NCI-H526 treated with DMSO at 0.1 percent for 48 hours (cell line): ENCODE measurements around the gene NR1H2.
"Not testable (repeated sequence)": the region's sequence is repeated elsewhere in the genome, so short reads cannot be mapped to it uniquely, and the experiment has no call there.

Experiments
- DNase-seq: peaks from one replicate; lab custom pipeline; 2025; lab: John Stamatoyannopoulos, UW

NR1H2 gene

DNA sequence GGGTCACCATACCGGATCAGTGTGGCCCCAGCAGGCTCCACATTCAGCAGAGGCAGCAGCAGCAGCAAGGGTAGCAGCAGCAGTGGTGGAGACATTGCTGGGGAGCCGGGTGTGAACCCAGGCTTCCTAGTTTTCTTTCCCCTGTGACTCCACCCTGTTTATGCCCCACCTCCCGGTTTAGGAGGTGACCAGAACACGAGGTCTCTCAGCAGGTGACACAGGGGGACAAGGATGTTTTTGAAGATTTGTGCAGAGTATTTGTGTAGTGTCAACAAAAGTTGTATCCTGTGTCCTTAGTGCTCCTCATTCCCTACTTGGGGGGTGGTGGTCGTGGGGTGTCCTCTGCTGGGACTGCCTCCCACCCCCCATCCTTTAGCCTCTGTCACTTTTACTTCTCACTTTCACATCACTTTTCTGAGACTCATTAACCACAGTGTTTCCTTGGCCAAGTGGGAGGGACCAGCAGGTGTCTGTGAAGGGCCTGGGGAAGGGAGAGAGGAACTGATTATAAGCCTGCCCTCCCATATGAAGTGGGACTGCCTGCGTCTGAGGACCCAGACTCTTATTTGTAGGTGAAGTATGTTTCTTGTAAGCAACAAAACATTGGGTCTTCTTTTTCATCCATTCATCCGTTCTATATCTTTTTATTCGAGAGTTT is 31.5 kb upstream of the NR1H2 start:
- no peak for DNase-seq

DNA sequence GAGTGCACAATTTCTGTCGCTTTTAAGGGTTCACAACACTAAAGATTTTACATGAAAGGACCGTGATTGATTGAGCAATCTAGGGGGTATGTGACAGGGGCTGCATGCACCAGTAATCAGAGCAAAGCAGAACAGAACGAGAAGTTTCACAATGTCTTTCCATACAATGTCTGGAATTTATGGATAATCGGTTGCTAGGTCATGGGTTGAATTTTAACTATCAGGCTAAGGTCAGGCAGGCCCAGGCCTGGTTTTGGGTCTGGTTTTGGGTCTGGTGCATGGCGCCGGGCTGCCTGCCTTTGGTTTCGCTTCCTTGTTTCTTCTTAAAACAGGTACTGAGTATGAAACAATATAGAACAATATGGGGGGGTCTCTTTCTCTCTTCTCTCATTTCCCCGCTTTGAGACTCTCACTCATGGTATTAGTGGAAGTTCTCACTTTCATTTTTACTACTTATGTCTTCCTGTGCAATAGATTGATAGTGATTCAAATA is 29.1 kb upstream of the NR1H2 start:
- not testable (repeated sequence) for DNase-seq

DNA sequence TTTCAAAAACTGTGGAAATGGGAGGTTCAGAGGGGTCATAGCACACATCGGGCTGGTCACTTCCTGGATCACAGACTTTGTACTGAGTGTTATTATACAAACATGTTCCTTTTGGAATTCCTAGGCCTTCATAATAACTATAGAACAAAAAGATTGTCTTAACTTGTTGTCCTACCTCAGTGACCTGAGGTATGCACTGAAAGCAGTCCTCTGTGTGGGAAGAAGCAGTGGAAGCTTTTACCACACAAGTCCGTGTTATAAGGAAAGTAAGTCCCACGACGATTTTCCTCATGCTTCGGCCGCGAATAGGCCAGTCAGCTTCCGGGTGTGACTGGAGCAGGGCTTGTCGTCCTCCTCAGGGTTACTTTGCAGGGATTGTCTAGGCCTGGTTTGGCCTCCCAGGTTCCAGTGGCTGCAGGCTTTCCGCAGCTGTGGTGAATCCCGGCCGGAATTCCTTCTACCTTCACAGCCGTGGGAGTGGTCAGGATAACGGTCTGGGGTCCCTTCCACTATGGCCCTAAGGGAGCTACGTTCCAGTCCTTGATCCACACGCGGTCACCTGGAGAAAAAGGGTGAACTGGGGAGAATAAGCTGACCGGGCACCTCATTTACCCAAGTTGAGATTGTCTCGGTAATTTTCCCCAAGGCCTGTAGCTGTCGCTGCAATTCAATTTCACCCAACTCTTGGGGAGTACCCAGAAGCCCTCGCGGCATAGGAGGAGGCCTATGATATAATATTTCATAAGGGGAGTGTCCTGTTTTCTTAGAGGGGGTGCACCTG is 26.8 kb upstream of the NR1H2 start:
- no peak for DNase-seq

DNA sequence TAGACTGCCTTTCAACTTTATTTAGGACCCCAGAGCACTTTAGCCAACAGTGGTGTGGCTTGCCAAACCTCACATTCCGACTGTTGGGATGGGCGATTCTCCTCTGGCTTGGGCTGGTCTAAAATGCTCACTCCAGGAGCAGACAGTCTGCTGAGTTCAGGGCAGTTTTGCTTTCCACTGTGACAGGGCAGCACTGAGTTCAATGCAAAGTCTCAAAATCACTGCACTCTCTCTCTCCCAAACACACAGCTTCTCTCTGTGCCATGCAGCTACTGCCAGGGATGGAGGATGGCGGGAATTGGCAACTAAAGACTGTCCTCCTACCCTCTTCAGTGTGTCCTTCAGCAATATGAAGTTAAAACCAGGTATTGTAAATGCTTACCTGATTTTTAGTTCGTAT is 24.0 kb upstream of the NR1H2 start:
- no peak for DNase-seq

DNA sequence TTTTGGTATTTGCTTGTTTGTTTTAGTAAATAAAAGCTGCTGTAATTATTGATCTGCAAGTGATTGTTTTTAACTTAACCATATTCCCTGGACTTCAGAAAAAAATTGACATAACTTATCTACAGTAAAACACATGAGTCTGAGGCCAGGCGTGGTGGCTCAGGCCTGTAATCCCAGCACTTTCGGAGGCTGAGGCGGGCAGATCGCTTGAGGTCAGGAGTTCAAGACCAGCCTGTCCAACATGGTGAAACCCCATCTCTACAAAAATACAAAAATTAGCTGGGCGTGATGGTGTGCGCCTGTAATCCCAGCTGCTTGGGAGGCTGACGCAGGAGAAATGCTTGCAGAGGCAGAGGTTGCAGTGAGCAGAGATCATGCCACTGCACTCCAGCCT is 22.8 kb upstream of the NR1H2 start:
- DNase-seq: not testable (repeated sequence)

DNA sequence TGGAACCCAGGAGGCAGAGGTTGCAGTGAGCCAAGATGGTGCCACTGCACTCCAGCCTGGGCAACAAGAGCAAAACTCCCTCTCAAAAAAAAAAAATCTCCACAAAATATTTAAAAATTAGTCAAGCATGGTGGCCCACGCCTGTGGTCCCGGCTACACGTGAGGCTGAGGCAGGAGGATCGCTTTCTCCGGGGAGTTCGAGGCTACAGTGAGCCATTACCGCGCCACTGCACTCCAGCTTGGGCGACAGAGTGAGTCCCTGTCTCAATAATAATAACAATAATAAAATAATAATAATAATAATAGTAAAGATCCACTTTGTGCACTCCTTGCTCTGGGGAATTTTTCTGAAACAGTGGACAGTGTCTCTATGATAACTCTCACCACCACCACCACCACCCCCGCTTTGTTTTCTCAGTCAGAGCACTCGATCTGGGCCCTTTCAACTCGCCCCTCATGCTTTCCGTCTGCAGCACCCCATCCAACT is 19.5 kb upstream of the NR1H2 start:
- DNase-seq: no peak

DNA sequence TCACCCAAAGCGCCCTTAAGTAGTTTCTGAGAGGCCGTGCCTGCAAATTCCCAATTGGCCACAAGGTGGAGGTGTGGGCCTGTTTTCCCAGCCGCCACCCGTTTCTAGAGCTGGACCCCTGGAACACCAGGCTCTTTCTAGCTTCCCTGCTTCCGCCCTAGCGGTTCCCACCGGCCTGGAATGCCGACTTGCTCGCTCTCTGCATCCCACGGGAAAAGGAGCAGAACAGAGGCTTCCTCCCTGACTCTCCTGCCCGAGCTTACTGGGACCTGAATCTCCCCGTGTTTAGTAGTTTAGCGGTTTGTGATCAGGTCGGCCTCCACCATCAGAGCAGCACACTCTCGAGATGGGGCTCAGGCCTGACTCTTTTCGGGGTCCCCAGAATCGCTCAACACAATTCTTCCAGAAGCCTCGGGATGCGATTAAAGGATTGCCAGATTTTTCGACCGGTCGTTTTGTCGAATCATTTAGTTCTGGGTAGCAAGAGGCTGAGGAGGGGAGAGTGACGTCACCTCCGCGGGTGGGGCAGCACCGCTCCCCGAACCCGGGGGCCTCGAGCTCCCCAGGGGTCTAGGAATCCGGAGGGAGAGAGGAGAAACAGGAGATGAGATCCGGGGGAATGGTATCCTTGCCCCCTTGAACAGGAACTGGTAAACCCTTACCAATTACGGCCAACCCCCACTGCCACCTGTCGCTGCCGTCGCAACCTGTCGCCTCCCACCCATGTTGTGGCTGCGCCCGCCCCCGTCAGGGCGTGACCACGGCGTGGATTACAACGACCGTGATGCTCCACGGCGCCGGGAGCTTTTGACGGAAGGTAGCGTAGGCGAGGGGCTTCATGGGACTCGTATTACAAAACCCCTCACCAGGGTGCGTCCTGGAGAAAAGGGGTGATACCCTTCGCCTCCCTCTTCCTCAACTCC is 18.8 kb upstream of the NR1H2 start:
- DNase-seq: peak; percentile 42

DNA sequence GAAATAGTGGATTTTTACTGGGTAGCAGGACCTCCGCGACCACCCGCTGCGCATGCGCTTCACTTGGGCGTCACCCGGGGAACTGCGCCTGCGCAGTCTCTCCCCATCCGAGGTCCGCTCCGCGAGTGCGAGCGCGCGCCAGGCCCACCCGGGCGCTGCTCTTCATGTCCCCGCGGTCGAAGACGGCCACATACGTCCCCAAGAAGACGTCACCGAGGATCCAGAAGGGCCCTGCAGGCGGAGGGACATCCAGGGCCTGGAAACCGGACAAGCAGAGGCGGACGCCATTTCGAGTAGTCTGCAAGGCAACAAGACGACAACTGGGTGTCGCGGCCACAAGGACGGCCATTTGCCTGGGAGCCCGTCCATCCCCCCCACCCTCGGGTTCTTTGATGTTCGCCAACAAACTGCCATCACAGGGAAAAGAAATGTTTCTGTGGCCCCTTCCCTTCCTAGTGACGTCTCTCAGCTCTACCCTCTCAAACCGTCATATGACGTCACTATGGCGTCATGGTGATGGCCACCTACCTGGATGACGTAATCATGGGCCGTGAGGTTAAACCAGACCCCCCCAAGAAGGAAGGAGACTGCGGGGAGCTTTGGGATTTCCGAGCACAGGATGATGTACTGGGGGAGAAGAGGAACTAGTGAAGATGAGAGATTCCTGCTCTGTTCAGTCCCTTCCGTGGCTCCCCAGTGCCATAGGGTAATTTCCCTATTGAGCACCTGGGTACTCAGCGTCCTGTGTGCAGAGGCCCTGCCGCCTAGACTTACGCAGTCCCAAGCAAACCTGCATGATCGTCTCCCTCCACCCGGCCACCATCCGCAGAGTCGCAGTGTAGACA is 17.6 kb upstream of the NR1H2 start:
- no peak for DNase-seq

DNA sequence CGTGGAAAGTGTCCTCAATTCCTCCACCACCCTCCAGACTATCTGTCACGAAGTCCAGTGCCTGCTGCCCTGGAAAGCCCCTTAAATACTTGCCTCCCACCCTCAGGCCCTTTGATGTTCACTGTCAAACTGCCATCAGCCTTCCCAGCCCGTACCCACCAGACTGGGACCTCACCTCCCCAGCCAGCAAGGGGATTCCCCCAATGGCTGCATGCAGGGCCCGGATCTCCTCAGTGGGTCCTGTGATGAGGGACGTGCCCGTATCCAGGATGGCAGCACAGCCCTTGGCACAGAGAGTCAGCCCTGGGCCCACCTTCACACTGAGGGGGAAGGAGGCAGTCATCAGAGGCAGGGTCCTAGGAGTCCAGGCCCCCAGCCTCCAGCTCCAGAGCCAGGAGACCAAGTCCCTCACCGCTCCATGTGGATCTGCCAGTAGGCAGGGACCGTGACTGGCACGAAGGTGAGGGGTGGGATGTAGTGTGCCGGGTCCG is 16.9 kb upstream of the NR1H2 start:
- no peak for DNase-seq

DNA sequence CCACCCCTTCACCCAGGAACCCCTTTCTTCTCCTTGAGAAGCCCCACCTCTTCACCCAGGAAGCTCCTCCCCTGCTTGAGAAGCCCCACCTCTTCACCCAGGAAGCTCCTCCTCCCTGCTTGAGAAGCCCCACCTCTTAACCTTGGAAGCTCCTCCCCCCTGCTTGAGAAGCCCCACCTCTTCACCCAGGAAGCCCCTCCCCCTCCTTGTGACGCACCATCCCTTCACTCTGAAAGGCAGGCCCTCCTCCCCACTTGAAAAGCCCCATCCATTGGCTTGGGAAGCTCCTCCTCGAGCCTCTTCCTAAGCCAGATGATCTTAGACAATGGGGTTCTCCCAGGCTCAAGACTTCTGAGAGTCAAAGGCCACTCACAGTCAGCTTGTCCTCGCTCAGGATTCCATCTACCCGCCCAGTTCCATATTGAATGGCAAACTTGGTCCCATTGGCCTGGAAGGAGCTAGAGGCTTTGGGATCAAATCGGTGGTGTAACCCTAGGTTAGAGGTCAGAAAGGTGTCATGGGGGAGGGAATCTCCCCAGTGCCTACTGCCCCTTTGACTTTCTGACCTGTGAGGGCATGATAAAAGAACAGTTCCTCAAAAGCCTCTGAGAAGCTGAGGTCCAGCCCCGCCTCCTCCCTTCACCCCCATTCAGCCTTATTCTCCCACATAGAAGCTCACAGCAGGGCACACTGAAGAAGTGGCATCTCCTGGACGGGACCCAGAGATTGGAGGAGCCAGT is 14.8 kb upstream of the NR1H2 start:
- no peak for DNase-seq

DNA sequence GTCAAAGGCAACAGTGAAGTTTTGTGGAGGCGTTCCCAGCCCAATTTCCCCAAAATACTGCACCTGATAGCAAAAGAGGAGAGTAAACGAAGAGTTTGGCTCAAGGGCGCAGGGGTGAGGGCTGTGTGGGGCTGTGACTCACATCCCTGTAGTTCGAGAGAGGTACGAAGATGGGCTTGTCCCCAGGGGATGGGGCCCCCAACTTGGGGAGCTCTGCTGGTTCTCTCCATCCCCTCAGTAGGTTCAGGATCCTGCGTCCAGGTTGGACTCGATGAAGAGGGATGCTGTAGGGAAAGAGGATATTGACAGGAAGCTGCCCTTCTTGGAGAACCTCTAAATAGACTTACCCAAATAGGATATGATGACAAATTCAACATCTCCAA is 14.2 kb upstream of the NR1H2 start:
- no peak for DNase-seq

DNA sequence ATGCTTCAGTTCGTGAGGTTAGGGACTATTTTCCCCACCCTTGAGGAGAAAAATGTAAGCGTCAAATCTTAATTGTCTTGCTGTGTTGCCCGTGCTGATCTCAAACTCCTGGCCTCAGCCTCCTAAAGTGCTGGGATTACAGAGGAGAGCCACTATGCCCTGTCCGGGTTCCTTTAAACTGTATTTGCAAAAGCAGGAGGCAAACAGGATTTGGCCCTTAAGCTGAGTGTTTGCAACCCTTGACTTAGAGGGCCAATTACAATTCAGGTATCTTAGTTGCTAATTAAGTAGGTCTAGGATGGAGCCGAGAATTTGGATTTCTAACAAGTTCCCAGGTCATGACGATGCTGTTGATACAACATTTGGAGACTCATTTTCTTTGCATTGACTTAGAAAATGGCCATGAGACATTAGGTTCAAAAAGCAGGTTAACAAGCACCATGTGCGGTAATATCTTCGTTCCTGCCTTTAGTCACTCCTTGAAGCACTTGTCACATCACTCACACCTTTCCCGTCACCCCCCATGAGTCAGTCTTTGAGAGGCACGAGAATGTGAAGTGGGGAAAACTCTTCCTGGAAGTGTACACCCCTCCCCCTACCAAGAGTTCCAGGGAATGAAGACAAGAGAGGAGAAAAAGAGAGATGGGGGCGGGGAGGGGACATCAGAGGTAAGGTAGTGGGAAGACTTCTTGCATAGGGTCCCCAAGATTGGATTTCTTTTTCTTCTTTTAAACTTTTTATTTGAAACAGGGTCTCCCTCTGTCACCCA is 13.4 kb upstream of the NR1H2 start:
- no peak for DNase-seq

DNA sequence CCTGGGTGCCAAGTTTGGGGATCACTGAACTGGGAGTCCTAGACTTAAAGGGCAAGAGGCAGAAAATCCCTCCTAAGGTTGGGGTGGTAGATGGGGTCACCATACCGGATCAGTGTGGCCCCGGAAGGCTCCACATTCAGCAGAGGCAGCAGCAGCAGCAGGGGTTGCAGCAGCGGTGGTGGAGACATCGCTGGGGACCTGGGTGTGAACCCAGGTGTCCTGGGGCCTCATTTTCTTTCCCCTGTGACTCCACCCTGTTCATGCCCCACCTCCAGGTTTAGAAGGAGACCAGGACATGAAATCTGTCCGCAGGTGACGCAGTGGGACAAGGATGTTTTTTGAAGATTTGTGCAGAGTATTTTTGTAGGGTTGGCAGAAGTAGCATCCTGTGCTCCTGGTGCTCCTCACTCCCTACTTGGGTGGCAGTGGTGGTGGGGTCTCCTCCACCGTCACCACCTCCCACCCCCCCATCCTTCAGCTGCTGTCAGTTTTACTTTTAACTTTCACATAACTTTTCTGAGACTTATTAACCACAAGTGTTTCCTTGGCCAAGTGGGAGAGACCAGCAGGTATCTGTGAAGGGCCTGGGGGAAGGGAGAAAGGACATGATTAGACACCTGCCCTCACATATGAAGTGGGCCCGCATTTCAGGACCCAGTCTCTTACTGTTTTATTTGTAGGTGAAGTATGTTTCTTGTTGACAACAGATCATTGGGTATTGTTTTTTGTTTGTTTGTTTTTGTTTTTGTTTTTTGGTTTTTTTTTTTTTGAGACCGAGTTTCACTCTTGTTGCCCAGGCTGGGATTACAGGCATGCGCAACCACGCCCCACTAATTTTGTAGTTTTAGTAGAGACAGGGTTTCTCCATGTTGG is 10.6 kb upstream of the NR1H2 start, which contains the start of gene NAPSA:
NAPSA (minus strand) TSS at position 206 of the 873 bp plus-strand sequence; CDS start at position 188, 18 bp downstream.
- no peak for DNase-seq

DNA sequence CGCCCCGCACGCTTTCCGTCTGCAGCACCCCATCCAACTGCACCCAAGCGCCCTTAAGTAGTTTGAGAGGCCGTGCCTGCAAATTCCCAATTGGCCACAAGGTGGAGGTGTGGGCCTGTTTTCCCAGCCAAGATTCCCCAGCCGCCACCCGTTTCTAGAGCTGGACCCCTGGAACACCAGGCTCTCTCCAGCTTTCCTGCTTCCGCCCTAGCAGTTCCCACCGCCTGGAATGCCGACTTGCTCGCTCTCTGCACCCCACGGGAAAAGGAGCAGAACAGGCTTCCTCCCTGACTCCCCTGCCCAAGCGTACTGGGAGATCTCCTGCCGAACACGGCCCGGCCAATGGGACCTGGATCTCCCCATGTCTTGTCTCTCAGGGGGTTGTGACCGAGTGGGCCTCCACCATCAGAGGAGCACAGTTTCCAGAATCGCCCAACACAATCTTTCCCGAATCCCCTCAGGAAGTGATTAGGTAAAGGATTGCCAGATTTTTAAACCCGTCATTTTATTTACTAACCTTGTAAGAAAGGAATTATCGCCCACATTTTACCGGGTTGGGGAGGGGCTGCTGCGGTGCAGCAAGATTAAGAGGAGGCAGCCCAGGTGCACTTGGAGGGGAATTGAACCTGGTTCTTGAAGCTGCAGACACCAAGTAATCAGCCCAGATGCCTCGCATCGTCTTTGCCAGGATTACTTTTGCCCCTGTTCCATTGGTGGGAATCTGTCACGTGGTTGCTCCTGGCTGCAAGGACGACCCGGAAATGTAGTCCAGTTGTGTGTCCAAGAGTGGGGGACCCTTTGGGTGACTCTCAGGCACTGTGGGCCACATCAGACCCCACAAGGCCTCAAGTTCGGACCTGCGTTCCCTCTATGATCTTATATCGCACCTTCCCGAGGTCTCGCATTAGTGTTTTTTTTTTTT is 7.3 kb upstream of the NR1H2 start:
- peak; percentile 69 for DNase-seq

DNA sequence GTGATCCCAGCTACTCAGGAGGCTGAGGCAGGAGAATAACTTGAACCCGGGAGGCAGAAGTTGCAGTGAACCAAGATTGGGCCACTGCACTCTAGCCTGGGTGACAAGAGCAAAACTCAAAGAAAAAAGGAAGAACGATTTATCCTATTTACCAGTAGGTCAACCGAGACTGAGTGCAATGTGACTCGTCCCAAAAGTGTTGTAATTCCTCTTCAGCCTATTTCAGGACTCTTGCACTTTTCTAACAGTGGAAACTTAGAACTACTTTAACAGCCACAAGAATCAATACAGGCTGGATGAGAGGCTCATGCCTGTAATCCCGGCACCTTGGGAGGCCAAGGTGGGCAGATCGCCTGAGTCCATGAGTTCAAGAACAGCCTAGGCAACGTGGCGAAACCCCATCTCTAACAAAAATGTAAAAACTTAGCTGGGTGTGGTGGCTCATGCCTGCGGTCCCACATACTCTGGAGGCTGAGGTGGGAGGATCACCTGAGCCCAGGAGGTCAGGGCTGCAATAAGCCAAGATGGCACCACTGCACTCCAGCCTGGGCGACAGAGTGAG is 4.3 kb upstream of the NR1H2 start:
- DNase-seq: no peak

DNA sequence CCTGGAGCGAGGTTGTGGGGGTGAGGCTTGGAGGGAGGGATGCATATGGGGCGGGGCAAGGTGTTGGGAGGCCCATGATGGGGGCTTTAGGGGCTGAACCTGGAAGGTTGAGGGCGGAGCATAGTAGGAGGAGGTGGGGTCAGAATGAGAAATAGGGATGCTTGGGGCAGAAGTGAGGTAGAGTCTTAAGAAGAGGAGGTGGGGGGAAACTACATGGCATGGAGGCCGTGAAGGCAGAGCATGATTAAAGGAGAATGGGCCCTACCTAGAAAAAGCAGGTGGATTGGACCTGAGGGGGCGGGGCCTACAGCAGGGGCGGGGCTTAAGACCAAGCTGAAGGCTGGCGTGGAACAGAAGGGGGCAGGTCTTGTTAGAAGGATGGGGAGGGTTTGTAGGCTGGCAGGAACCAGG is 799 bp downstream of the NR1H2 start:
- DNase-seq: peak; percentile 39

DNA sequence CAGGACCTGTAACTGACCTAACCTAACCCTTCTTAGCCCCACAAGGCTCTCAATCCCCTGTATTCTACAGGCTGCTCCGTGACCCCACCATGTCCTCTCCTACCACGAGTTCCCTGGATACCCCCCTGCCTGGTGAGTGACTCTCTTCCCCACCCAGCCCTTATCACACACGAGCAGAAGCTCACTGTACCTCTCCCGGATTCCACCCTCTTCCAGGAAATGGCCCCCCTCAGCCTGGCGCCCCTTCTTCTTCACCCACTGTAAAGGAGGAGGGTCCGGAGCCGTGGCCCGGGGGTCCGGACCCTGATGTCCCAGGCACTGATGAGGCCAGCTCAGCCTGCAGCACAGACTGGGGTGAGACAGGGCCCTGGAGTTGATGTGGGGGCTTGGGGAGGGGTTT is 1.3 kb downstream of the NR1H2 start:
- no peak for DNase-seq
